ENCODE data around the gene ADCK1. TPM values are rescaled to one million over a fixed set of nuclear protein-coding genes. Genes with fewer than 3 reads are reported as not detected.

ADCK1 gene
- total and polyA plus RNA-seq, 2 of the 13 experiments (the other 11 are each of a cell fraction or from before 2014, with no cell fraction given), result 3.9 to 6.3 TPM

DNA sequence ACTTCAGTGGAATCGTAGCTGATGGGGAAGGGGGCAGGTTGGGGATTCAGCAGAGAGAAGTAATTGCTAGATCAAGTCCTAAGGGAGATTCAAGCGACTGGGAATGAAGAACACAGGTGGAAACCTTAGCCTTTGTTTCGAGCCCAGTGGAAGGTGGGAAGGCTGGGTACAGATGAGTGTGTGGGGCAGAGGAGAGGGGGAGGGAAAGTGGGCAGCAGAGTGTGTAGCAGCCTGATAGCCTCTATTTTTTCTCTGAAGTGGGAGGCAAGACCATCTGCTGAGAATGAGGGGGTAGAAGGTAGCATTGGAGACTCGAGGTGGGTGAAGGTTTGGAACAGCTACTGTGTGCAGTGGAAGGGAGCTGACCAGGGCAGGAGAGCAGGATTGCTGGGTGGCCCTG is 91.0 kb downstream of the ADCK1 start (continued):
- no peak for TF ChIP-seq ARID4A (CRISPR knock-in tag; IDR thresholded peaks at IDR 0.05; ENCODE audit: borderline replicate concordance)
- no peak for TF ChIP-seq ZNF274 (CRISPR knock-in tag; IDR thresholded peaks at IDR 0.05)
- TF ChIP-seq REPIN1 (CRISPR knock-in tag; IDR thresholded peaks at IDR 0.05; ENCODE audit: borderline replicate concordance, low read depth), result no peak

DNA sequence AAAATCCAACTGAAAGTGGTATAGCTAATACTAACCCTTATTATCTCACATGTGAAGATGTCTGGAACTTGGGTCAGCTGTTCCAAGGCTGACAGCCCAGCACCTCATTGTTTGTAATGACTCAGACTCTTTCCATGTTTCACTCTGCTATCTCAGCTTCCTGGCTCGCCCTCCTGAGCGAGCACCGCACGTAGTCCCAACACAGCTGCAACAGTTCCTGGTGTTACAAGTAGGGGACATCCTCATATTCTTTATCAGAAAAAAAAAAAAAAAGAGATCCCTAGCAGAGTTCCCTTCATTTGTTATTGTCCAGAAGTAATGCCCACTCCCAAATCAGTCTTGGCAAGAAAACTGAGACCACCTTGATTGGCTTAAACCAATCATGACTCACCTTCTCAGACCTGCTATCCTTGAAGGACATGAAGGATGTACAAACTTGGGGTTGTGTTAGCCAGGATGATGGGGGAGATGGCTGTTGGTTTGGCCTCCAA is 92.5 kb downstream of the ADCK1 start:
- Histone ChIP-seq H3K79me2 (ENCODE audit: insufficient read depth, low read length) (no peaks in the 10 kb centered on the region), H3K9me3 (ENCODE audit: low read length) (no peaks in the 10 kb centered on the region), H3K27me3 (ENCODE audit: control insufficient read depth in 1 of 2, insufficient read depth in 2 of 2, low read length in 2 of 2) (no peaks in the 10 kb centered on the region), H3K4me2 (ENCODE audit: low read depth, low read length) (no peak overlapping the region), H3K36me3 (replicated peaks in 1 of 2; ENCODE audit: control insufficient read depth in 1 of 2, insufficient read depth in 2 of 2, low read length in 2 of 2) (no peaks in the 10 kb centered on the region), H3K27ac (ENCODE audit: extremely low read length, insufficient read depth, low read length) (no peak overlapping the region), H2AFZ (ENCODE audit: low read length) (no peak overlapping the region), H4K20me1 (ENCODE audit: insufficient read depth, low read length) (no peaks in the 10 kb centered on the region), H3K4me1 (ENCODE audit: insufficient read depth, low read length) (no peaks in the 10 kb centered on the region), H3K4me3 (replicated peaks in 1 of 3; ENCODE audit: insufficient read depth in 1 of 3, low read depth in 2 of 3, low read length in 3 of 3) (no peak overlapping the region), H3K9ac (ENCODE audit: insufficient read depth, low read depth, low read length) (no peak overlapping the region)
- ChIA-PET POLR2A (no interaction called here), CTCF (ENCODE audit: low intra/inter-chr PET ratio, low total read pairs) (no interaction called here)
- no peak for ATAC-seq
- no TSS peak for BruUV-seq (replicated peaks)
- FAIRE-seq, result no peak
- no peak for TF ChIP-seq ZNF879 (CRISPR knock-in tag; IDR thresholded peaks at IDR 0.05)
- no peak for TF ChIP-seq POLR2AphosphoS2 (IDR thresholded peaks at IDR 0.05; ENCODE audit: low read depth, low read length)
- TF ChIP-seq, protein P1, sequence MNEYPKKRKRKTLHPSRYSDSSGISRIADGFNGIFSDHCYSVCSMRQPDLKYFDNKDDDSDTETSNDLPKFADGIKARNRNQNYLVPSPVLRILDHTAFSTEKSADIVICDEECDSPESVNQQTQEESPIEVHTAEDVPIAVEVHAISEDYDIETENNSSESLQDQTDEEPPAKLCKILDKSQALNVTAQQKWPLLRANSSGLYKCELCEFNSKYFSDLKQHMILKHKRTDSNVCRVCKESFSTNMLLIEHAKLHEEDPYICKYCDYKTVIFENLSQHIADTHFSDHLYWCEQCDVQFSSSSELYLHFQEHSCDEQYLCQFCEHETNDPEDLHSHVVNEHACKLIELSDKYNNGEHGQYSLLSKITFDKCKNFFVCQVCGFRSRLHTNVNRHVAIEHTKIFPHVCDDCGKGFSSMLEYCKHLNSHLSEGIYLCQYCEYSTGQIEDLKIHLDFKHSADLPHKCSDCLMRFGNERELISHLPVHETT (CRISPR knock-in tag; conservative IDR thresholded peaks at IDR 0.05), result no peak
- no peak for TF ChIP-seq ZNF883 (CRISPR knock-in tag; IDR thresholded peaks at IDR 0.05; ENCODE audit: not compliant biosample characterization)
- no peak for TF ChIP-seq RFX3 (CRISPR knock-in tag; IDR thresholded peaks at IDR 0.05)
- TF ChIP-seq MBNL3 (CRISPR knock-in tag; conservative IDR thresholded peaks at IDR 0.05), result no peak
- TF ChIP-seq ZBTB10 (CRISPR knock-in tag; IDR thresholded peaks at IDR 0.05; ENCODE audit: borderline replicate concordance), result no peak
- TF ChIP-seq ZFX (CRISPR knock-in tag; IDR thresholded peaks at IDR 0.05; ENCODE audit: low read depth), result no peak
- no peak for TF ChIP-seq ATF7 (IDR thresholded peaks at IDR 0.05)
- no peak for TF ChIP-seq ATF7 (CRISPR knock-in tag; IDR thresholded peaks at IDR 0.05)
- no peak for TF ChIP-seq HMG20A (CRISPR knock-in tag; IDR thresholded peaks at IDR 0.05; ENCODE audit: borderline replicate concordance)
- TF ChIP-seq MYNN (CRISPR knock-in tag; IDR thresholded peaks at IDR 0.05; ENCODE audit: low read depth), result no peak
- WGBS (ENCODE audit: low lambda C conversion rate), result 98% methylated on average over 4 of the region's 4 CpGs
- intact Hi-C loops (cut with micrococcal nuclease; ENCODE audit: unreplicated experiment) (no loop called here), in situ Hi-C loops (cut with HindIII; ENCODE audit: extremely low pct_ligation_motif_present, low pct_unique_long_range_greater_than_20kb) (no loop called here)
- no peak for DNase-seq (ENCODE audit: low spot score)

Measured in HepG2 (cell line).